Vagina (tissue), 2 donors: Measurements from ENCODE around the gene SFMBT2. TPM values are rescaled to one million over a fixed set of nuclear protein-coding genes. Genes with fewer than 3 reads are reported as not detected.

Experiments
- DNase-seq, 2 donors: peaks; one replicate each; pipeline ENCODE4 v3.0.0-alpha.2; 2017; ENCODE audit errors: extremely low spot score in 2 of 2
- H3K27ac ChIP-seq: fragments of 200-600 bp; sonication (generic); one replicate; pipeline ENCODE4 v1.5.1; 2019
- H3K27me3 ChIP-seq: fragments of 200-600 bp; sonication (generic); one replicate; pipeline ENCODE4 v1.5.1; 2019
- H3K36me3 ChIP-seq, 2 donors: fragments of 200-600 bp; sonication (generic); one replicate each; pipeline ENCODE4 v1.5.1; 2017 to 2019
- H3K4me1 ChIP-seq: fragments of 200-600 bp; sonication (generic); one replicate; pipeline ENCODE4 v1.5.1; 2019
- H3K4me3 ChIP-seq, 2 donors: fragments of 200-600 bp; sonication (generic); 1 replicate in 1 of 2; 2 replicates in 1 of 2; pipeline ENCODE4 v1.5.1; 2016 to 2019
- H3K9me3 ChIP-seq: fragments of 200-600 bp; sonication (generic); one replicate; pipeline ENCODE4 v1.5.1; 2019
- CTCF ChIP-seq, 3 experiments: fragments of 450-650 bp in 2 of 3; fragments of 200-600 bp in 1 of 3; sonication (generic) in 1 of 3; IDR thresholded peaks; one replicate each; pipeline ENCODE4 v1.5.1; 2017 to 2019; ENCODE audit warnings: antibody characterized with exemption in 3 of 3, mild to moderate bottlenecking in 2 of 3, moderate library complexity in 2 of 3
- POLR2A ChIP-seq, 2 donors: fragments of 450-650 bp; IDR thresholded peaks; one replicate each; pipeline ENCODE4 v1.6.1; 2017; ENCODE audit warnings: antibody characterized with exemption in 2 of 2, mild to moderate bottlenecking in 2 of 2, moderate library complexity in 2 of 2
- POLR2AphosphoS5 ChIP-seq, 2 donors: sonication (generic); formaldehyde crosslinking; IDR thresholded peaks; one replicate each; pipeline ENCODE4 v1.9.0; 2017; ENCODE audit warnings: antibody characterized with exemption in 2 of 2, mild to moderate bottlenecking in 2 of 2, low read depth in 1 of 2; ENCODE audit not compliant: insufficient read depth in 1 of 2
- intact Hi-C: fragments of 100-400 bp; cut with DNase I; formaldehyde crosslinking; loops from one replicate; pipeline ENCODE4 v1.15.1; 2023
- total RNA-seq: library from RNA; depleted of rRNA; stranded (reverse); fragments of >200 nt; gene quantifications from one replicate; pipeline ENCODE4 v1.2.3, GENCODE V29; 2016

The SFMBT2 gene
- total RNA-seq, 1 donor from 2014 or later, result 12.5 TPM

- Histone ChIP-seq H3K36me3 (no peaks in the 10 kb centered on the region), H3K4me1 (peaks cover 15% of the 10 kb centered on the region), H3K27ac (no peak overlapping the region), H3K4me3 (no peak overlapping the region), H3K9me3 (no peaks in the 10 kb centered on the region), H3K27me3 (no peaks in the 10 kb centered on the region)
- TF ChIP-seq CTCF (IDR thresholded peaks at IDR 0.05), result no peak
- no peak for TF ChIP-seq POLR2AphosphoS5 (IDR thresholded peaks at IDR 0.05; ENCODE audit: insufficient read depth in 1 of 2, low read depth in 1 of 2)
- TF ChIP-seq POLR2A (IDR thresholded peaks at IDR 0.05), result no peak
- intact Hi-C loops, result no loop called here
- no peak for DNase-seq
These were observed 70.5 kb downstream of the SFMBT2 start for GRCh38 chr10:7340179-7340874.

- intact Hi-C loops, result no loop called here
These were observed 71.3 kb downstream of the SFMBT2 start for GRCh38 chr10:7339510-7339909.

GRCh38 chr10:7338469-7338868 lies 72.4 kb downstream of the SFMBT2 start:
- TF ChIP-seq CTCF (IDR thresholded peaks at IDR 0.05), result no peak
- no peak for TF ChIP-seq POLR2A (IDR thresholded peaks at IDR 0.05)
- TF ChIP-seq POLR2AphosphoS5 (IDR thresholded peaks at IDR 0.05; ENCODE audit: insufficient read depth in 1 of 2, low read depth in 1 of 2), result no peak

More at GRCh38 chr10:7339510-7339909, 71.3 kb downstream of the SFMBT2 start:
- no peak overlapping the region for H3K27ac ChIP-seq
- peaks cover 14% of the 10 kb centered on the region for H3K4me1 ChIP-seq
- TF ChIP-seq CTCF (IDR thresholded peaks at IDR 0.05) (no peak), POLR2A (IDR thresholded peaks at IDR 0.05) (no peak), POLR2AphosphoS5 (IDR thresholded peaks at IDR 0.05; ENCODE audit: insufficient read depth in 1 of 2, low read depth in 1 of 2) (no peak)
- no peaks in the 10 kb centered on the region for H3K27me3 ChIP-seq
- H3K36me3 ChIP-seq, result no peaks in the 10 kb centered on the region
- DNase-seq, result no peak
- H3K4me3 ChIP-seq, result no peak overlapping the region
- H3K9me3 ChIP-seq, result no peaks in the 10 kb centered on the region

GRCh38 chr10:7337431-7338171 lies 73.2 kb downstream of the SFMBT2 start:
- peaks cover 14% of the 10 kb centered on the region for H3K4me1 ChIP-seq
- no peak overlapping the region for H3K4me3 ChIP-seq
- no peaks in the 10 kb centered on the region for H3K27me3 ChIP-seq
- no peak overlapping the region for H3K27ac ChIP-seq
- no peak for TF ChIP-seq POLR2AphosphoS5 (IDR thresholded peaks at IDR 0.05; ENCODE audit: insufficient read depth in 1 of 2, low read depth in 1 of 2)
- no peak for TF ChIP-seq CTCF (IDR thresholded peaks at IDR 0.05)
- TF ChIP-seq POLR2A (IDR thresholded peaks at IDR 0.05), result no peak
- no peaks in the 10 kb centered on the region for H3K36me3 ChIP-seq
- no peak for DNase-seq
- H3K9me3 ChIP-seq, result no peaks in the 10 kb centered on the region
- intact Hi-C loops, result no loop called here

More at GRCh38 chr10:7338469-7338868, 72.4 kb downstream of the SFMBT2 start:
- H3K4me1 ChIP-seq, result peaks cover 14% of the 10 kb centered on the region
- H3K27me3 ChIP-seq, result no peaks in the 10 kb centered on the region
- H3K27ac ChIP-seq, result no peak overlapping the region
- no peaks in the 10 kb centered on the region for H3K36me3 ChIP-seq
- no peak overlapping the region for H3K4me3 ChIP-seq
- intact Hi-C loops, result no loop called here
- no peak for DNase-seq
- no peaks in the 10 kb centered on the region for H3K9me3 ChIP-seq

GRCh38 chr10:7335977-7336376 lies 74.9 kb downstream of the SFMBT2 start:
- intact Hi-C loops, result no loop called here

More at GRCh38 chr10:7335977-7336376, 74.9 kb downstream of the SFMBT2 start:
- TF ChIP-seq POLR2A (IDR thresholded peaks at IDR 0.05) (no peak), CTCF (IDR thresholded peaks at IDR 0.05) (no peak), POLR2AphosphoS5 (IDR thresholded peaks at IDR 0.05; ENCODE audit: insufficient read depth in 1 of 2, low read depth in 1 of 2) (no peak)
- Histone ChIP-seq H3K9me3 (no peaks in the 10 kb centered on the region), H3K4me1 (peaks cover 12% of the 10 kb centered on the region), H3K4me3 (no peak overlapping the region), H3K27me3 (no peaks in the 10 kb centered on the region), H3K36me3 (no peaks in the 10 kb centered on the region), H3K27ac (no peak overlapping the region)
- no peak for DNase-seq
